Measurements from ENCODE around the gene XK.

- TF ChIP-seq, protein P1, sequence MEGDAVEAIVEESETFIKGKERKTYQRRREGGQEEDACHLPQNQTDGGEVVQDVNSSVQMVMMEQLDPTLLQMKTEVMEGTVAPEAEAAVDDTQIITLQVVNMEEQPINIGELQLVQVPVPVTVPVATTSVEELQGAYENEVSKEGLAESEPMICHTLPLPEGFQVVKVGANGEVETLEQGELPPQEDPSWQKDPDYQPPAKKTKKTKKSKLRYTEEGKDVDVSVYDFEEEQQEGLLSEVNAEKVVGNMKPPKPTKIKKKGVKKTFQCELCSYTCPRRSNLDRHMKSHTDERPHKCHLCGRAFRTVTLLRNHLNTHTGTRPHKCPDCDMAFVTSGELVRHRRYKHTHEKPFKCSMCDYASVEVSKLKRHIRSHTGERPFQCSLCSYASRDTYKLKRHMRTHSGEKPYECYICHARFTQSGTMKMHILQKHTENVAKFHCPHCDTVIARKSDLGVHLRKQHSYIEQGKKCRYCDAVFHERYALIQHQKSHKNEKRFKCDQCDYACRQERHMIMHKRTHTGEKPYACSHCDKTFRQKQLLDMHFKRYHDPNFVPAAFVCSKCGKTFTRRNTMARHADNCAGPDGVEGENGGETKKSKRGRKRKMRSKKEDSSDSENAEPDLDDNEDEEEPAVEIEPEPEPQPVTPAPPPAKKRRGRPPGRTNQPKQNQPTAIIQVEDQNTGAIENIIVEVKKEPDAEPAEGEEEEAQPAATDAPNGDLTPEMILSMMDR (IDR thresholded peaks at IDR 0.05): no peak
- no peak for TF ChIP-seq EZH2 (IDR thresholded peaks at IDR 0.05)
- no peak for TF ChIP-seq EZH2phosphoT487 (IDR thresholded peaks at IDR 0.05)
Measured at GRCh38 chrX:37716602-37717001, 31.0 kb downstream of the XK start.

Measured in neural progenitor cell (in vitro differentiated cells).